Kidney epithelial cell (primary cell): ENCODE data around the gene COL1A1. TPM values are rescaled to one million over a fixed set of nuclear protein-coding genes. Genes with fewer than 3 reads are reported as not detected.

Experiments used
- DNase-seq: peaks from one replicate; pipeline ENCODE4 v3.0.0-alpha.2; 2010; ENCODE audit warnings: low read depth
- H3K27me3 ChIP-seq: 2 replicates; pipeline ENCODE4 v1.6.0; 2011; ENCODE audit warnings: low read length; ENCODE audit not compliant: control insufficient read depth, insufficient read depth
- H3K36me3 ChIP-seq: 2 replicates; pipeline ENCODE4 v1.5.1; 2011; ENCODE audit warnings: low read length; ENCODE audit not compliant: control insufficient read depth, insufficient read depth
- H3K4me3 ChIP-seq: 2 replicates; pipeline ENCODE4 v1.5.1; 2011; ENCODE audit warnings: low read depth, mild to moderate bottlenecking, control low read depth, low read length
- total RNA-seq: library from RNA; depleted of rRNA; stranded (reverse); fragments of >200 nt; gene quantifications from 2 replicates; pipeline ENCODE4 v1.2.3, GENCODE V29; 2015
- TF ChIP-seq, protein P1 (sequence below): IDR thresholded peaks from 2 replicates; pipeline ENCODE4 v1.5.1; 2011; ENCODE audit warnings: mild to moderate bottlenecking, moderate library complexity, low read length, control low read depth, inconsistent platforms; ENCODE audit not compliant: insufficient read depth, poor library complexity, severe bottlenecking

The COL1A1 gene
- total RNA-seq, 1 donor from 2014 or later: 139 TPM

DNA sequence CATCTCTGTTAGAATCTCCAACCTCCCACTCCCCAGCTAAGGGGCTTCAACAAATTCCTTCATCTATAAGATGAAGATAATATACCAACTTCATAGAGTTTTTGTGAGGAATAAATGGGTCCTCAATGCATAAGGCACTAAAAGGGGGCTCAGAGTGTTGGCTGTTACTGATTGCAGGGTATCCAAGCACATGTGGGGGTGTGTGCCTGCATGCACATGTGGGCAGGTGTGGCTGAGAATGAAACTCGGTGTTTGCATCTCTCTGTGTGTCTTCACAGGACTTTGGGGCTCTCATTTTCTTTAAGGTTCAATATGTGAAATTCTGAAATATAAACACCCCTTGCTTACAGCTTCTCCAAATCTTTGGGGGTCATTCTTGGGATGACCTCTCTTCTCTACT, 46.8 kb downstream of the COL1A1 start:
- Histone ChIP-seq H3K27me3 (no peaks in the 10 kb centered on the region), H3K4me3 (no peak overlapping the region), H3K36me3 (no peaks in the 10 kb centered on the region)
- no peak for DNase-seq
- TF ChIP-seq, protein P1, sequence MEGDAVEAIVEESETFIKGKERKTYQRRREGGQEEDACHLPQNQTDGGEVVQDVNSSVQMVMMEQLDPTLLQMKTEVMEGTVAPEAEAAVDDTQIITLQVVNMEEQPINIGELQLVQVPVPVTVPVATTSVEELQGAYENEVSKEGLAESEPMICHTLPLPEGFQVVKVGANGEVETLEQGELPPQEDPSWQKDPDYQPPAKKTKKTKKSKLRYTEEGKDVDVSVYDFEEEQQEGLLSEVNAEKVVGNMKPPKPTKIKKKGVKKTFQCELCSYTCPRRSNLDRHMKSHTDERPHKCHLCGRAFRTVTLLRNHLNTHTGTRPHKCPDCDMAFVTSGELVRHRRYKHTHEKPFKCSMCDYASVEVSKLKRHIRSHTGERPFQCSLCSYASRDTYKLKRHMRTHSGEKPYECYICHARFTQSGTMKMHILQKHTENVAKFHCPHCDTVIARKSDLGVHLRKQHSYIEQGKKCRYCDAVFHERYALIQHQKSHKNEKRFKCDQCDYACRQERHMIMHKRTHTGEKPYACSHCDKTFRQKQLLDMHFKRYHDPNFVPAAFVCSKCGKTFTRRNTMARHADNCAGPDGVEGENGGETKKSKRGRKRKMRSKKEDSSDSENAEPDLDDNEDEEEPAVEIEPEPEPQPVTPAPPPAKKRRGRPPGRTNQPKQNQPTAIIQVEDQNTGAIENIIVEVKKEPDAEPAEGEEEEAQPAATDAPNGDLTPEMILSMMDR: no peak

DNA sequence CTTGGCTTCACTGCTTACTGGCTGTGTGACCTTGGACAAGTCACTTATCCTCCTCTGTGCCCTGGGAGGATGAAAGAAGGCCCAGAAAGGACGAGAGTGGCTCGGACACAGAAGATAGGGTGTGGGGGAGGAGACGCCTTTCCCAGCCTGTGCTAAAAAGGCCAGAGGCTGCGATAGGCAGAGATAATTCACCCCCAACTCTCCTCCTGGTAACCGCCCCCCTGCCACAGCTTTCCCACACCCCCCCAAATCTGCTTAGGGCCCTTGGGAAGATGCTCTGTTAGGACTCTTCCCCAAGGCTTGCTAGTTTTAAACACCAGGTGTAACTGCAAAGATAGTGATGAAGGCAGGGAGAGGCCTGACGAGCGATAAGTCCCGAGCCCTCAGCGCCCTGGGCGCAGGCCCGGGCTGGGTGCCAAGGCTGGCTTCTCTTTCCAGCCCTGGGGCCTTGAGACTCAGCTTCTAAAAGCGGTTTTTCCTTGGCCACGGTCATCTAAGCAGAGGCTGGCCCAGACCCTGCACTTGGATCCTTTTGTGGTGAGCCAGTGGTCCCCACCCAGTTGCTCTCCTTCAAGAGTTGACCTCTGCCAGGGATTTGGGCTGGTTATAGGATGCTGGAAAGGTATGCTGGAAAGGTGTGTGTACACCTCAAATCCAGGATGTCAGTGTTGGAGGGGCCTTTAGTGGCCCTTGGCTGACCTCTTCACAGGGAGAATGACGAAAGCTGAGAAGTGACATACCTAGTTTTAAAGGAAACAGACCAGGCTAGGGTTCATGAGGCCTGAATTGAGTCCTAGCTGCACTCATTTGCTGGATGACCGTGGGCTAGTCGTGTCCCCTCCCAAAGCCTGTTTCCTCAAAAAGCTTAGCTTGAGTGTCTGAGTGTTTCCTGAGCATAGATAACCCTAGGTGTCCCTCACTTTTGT, 47.5 kb downstream of the COL1A1 start:
- Histone ChIP-seq H3K4me3 (no peak overlapping the region), H3K27me3 (no peaks in the 10 kb centered on the region), H3K36me3 (no peaks in the 10 kb centered on the region)
- DNase-seq: no peak
- TF ChIP-seq, protein P1: no peak

- TF ChIP-seq, protein P1: no peak
- Histone ChIP-seq H3K36me3 (no peaks in the 10 kb centered on the region), H3K27me3 (no peaks in the 10 kb centered on the region), H3K4me3 (no peak overlapping the region)
- no peak for DNase-seq
Observed at GRCh38 chr17:50152736-50153135, 48.7 kb downstream of the COL1A1 start.

DNA sequence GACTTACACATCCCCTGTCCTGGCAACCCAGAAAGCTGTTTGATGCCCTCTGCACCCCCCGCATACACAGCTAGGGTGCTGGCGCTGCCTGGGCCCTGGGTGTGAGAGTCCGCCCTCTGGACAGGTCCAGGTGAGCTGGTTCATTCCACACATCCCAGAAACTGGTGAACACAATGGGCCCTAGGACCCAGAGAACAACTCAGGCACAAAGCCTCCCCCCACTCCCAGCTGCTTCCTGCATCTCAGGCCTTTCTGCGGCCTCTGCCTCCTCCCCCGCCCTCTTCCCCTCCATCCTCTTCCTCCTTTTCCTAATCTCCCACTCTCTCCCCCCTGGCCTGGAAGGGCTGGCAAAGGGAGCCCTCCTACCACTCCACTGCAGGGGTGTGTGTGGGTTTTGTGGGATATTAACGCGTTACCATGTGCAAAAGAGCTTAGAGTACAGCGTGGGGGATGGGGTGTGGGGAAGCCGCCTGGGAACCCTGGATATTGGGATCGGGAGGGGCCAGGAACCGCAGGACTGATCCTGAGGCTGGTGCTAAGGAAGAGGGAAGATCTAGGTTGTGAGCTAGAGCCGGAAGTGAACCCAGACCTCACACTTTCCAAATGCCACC, 49.4 kb downstream of the COL1A1 start:
- DNase-seq: peak; percentile 71
- no peaks in the 10 kb centered on the region for H3K36me3 ChIP-seq
- H3K4me3 ChIP-seq: peak overlapping the region; percentile 47
- TF ChIP-seq, protein P1: no peak
- no peaks in the 10 kb centered on the region for H3K27me3 ChIP-seq

DNA sequence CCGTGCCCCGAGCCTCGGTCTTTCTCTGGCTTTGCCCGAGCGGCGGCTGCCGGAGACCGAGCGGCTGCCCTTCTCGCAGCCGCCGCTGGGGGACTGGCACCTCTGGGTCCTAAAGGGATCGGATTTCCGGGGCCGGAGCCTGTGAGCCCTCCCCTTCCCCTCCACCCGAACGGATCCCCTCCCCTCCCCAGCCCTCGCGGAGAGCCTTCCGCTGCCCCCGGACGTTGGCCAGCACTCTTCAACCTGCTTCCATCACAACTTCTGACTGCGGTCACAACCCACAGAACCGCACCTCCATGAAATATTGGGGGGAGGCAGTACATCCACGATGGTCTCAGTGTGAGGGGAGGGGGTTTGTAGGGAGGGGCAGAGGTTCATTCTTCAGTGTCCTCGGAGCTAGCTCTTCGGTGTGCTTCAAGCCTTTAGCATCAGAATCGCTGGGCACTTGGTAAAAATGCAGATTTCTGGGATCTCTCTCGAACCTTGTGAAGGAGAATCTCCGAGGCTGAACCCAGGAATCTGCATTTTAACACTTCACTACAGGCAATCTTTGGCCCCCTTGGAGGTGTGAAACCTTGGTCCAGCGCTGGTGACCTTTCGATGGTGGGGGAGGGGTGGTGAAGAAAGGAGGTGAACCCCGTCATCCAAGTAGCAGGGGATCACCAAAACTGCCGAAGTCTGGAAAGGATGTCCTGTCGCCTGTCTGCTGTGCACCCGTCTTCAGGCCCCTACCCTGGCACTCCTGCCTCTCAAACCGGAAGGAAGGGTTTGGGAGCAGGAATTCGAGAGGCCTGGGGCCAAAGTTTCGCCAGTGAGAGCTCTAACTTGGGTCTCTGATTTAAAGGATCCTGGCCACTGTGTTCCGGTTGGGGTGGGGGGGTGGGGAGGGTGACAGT, 50.1 kb downstream of the COL1A1 start:
- no peaks in the 10 kb centered on the region for H3K36me3 ChIP-seq
- no peak for DNase-seq
- TF ChIP-seq, protein P1: peak; percentile 66
- no peaks in the 10 kb centered on the region for H3K27me3 ChIP-seq
- peak overlapping the region; percentile 73 for H3K4me3 ChIP-seq
